HG03342 (cell line): Measurements from ENCODE around the gene RIOK2.
A peak's percentile ranks its signal among the peaks of the same experiment; 100 is the strongest.
"Not testable (repeated sequence)": the region's sequence is repeated elsewhere in the genome, so short reads cannot be mapped to it uniquely, and the experiment has no call there.

ENCODE experiments used
- ATAC-seq: cut with Tn5 transposase; IDR thresholded peaks from one replicate; pipeline ENCODE4 v1.9.1; 2021; ENCODE audit warnings: mild to moderate bottlenecking, moderate library complexity; ENCODE audit not compliant: unreplicated experiment

Gene RIOK2

GRCh38 chr5:97183100-97183929, at the start of gene RIOK2:
TSS of gene RIOK2 (minus strand) at chr5:97183247. CDS start at chr5:97183191, 56 bp downstream.
- ATAC-seq, result peak; percentile 91

- peak; percentile 96 for ATAC-seq
Measured at GRCh38 chr5:97231025-97231636, 48.1 kb upstream of the RIOK2 start.

GRCh38 chr5:97229688-97230285, 46.7 kb upstream of the RIOK2 start:
- no peak for ATAC-seq

GRCh38 chr5:97229196-97229595, 46.1 kb upstream of the RIOK2 start:
- ATAC-seq, result no peak

GRCh38 chr5:97225222-97225621, 42.2 kb upstream of the RIOK2 start:
- no peak for ATAC-seq

- ATAC-seq, result no peak
Measured at GRCh38 chr5:97224112-97224750, 41.2 kb upstream of the RIOK2 start.

GRCh38 chr5:97223596-97223995, 40.5 kb upstream of the RIOK2 start:
- no peak for ATAC-seq

- ATAC-seq, result no peak
Measured at GRCh38 chr5:97209343-97209742, 26.3 kb upstream of the RIOK2 start.

- ATAC-seq, result no peak
Measured at GRCh38 chr5:97208714-97209113, 25.7 kb upstream of the RIOK2 start.

- no peak for ATAC-seq
Measured at GRCh38 chr5:97208184-97208713, 25.2 kb upstream of the RIOK2 start.

- no peak for ATAC-seq
Measured at GRCh38 chr5:97194366-97194765, 11.3 kb upstream of the RIOK2 start.

GRCh38 chr5:97193355-97193688, 10.3 kb upstream of the RIOK2 start:
- ATAC-seq, result no peak

GRCh38 chr5:97192580-97193354, 9.7 kb upstream of the RIOK2 start:
- peak; percentile 81 for ATAC-seq

- no peak for ATAC-seq
Measured at GRCh38 chr5:97191893-97192292, 8.8 kb upstream of the RIOK2 start.

- ATAC-seq, result not testable (repeated sequence)
Measured at GRCh38 chr5:97189523-97189922, 6.5 kb upstream of the RIOK2 start.

GRCh38 chr5:97183930-97184213, 825 bp upstream of the RIOK2 start:
- no peak for ATAC-seq

GRCh38 chr5:97182571-97183099, 412 bp downstream of the RIOK2 start:
- ATAC-seq, result no peak

GRCh38 chr5:97181856-97182545, 1.0 kb downstream of the RIOK2 start:
- ATAC-seq, result no peak

GRCh38 chr5:97179457-97179856, 3.6 kb downstream of the RIOK2 start:
- ATAC-seq, result not testable (repeated sequence)

GRCh38 chr5:97172227-97172626, 10.8 kb downstream of the RIOK2 start:
- ATAC-seq, result no peak
